Coronary artery (tissue), 2 donors: ENCODE results near the gene ZNF609.

Source experiments
- DNase-seq: peaks from one replicate; pipeline ENCODE4 v3.0.0-alpha.2; 2017; ENCODE audit warnings: low spot score
- H3K27ac ChIP-seq, 2 donors: fragments of 200-600 bp; sonication (generic); one replicate each; pipeline ENCODE4 v1.5.1; 2016 to 2019
- H3K4me3 ChIP-seq: fragments of 200-600 bp; sonication (generic); 2 replicates; pipeline ENCODE4 v1.5.1; 2016; ENCODE audit warnings: mild to moderate bottlenecking, moderate library complexity
- CTCF ChIP-seq: fragments of 200-600 bp; sonication (generic); IDR thresholded peaks from one replicate; pipeline ENCODE4 v1.5.1; 2019; ENCODE audit warnings: antibody characterized with exemption

The ZNF609 gene

GRCh38 chr15:64716452-64716851 lies 256.1 kb downstream of the ZNF609 start:
- H3K4me3 ChIP-seq = no peak overlapping the region
- TF ChIP-seq CTCF = no peak
- no peak overlapping the region for H3K27ac ChIP-seq
- DNase-seq = no peak

GRCh38 chr15:64717130-64717529 lies 256.8 kb downstream of the ZNF609 start:
- no peak for TF ChIP-seq CTCF
- Histone ChIP-seq H3K4me3 (no peak overlapping the region), H3K27ac (peak overlapping the region in 1 of 2 donors; percentile 67)
- DNase-seq = no peak

GRCh38 chr15:64717735-64718495 lies 257.5 kb downstream of the ZNF609 start:
- H3K4me3 ChIP-seq = peak overlapping the region; percentile 6

GRCh38 chr15:64720188-64720587 lies 259.8 kb downstream of the ZNF609 start:
- H3K4me3 ChIP-seq = no peak overlapping the region
- no peak for TF ChIP-seq CTCF
- peak overlapping the region in 1 of 2 donors; percentile 20 for H3K27ac ChIP-seq
- no peak for DNase-seq

More at GRCh38 chr15:64717735-64718495, 257.5 kb downstream of the ZNF609 start:
- peak overlapping the region; percentile 22 to 67 for H3K27ac ChIP-seq
- no peak for DNase-seq
- TF ChIP-seq CTCF = no peak

GRCh38 chr15:64730151-64730550 lies 269.8 kb downstream of the ZNF609 start:
- Histone ChIP-seq H3K4me3 (no peak overlapping the region), H3K27ac (no peak overlapping the region)
- TF ChIP-seq CTCF = no peak
- DNase-seq = no peak

- Histone ChIP-seq H3K4me3 (no peak overlapping the region), H3K27ac (no peak overlapping the region)
- peak; percentile 81 for TF ChIP-seq CTCF
- DNase-seq = no peak
Measured at GRCh38 chr15:64731012-64731804, 270.8 kb downstream of the ZNF609 start.
